ENCODE data around the gene INO80E.
"Not testable (repeated sequence)": the region's sequence is repeated elsewhere in the genome, so short reads cannot be mapped to it uniquely, and the experiment has no call there.

Gene INO80E

GRCh38 chr16:29995911-29996765 lies at the start of gene INO80E:
TSS of gene INO80E (plus strand) at chr16:29996241. CDS start at chr16:29996311, 70 bp downstream.
- Histone ChIP-seq H3K27ac (peak within 1 kb of the TSS; percentile 93 to 95), H3K4me3 (peak within 1 kb of the TSS; percentile 96)
- TF ChIP-seq CTCF (IDR thresholded peaks at IDR 0.05): no peak
- DNase-seq (ENCODE audit: low spot score): peak; percentile 98

- H3K27ac ChIP-seq: no peak overlapping the region
- DNase-seq (ENCODE audit: low spot score): no peak
- no peak overlapping the region for H3K4me3 ChIP-seq
- no peak for TF ChIP-seq CTCF (IDR thresholded peaks at IDR 0.05)
These were observed 48.1 kb upstream of the INO80E start for GRCh38 chr16:29947897-29948296.

GRCh38 chr16:29950806-29951461 lies 45.1 kb upstream of the INO80E start:
- Histone ChIP-seq H3K4me3 (no peak overlapping the region), H3K27ac (no peak overlapping the region)
- no peak for DNase-seq (ENCODE audit: low spot score)
- TF ChIP-seq CTCF (IDR thresholded peaks at IDR 0.05): no peak

- TF ChIP-seq CTCF (IDR thresholded peaks at IDR 0.05): no peak
- DNase-seq (ENCODE audit: low spot score): no peak
- H3K27ac ChIP-seq: no peak overlapping the region
- H3K4me3 ChIP-seq: no peak overlapping the region
These were observed 44.2 kb upstream of the INO80E start for GRCh38 chr16:29951625-29952365.

GRCh38 chr16:29958756-29959155 lies 37.3 kb upstream of the INO80E start:
- H3K27ac ChIP-seq: no peak overlapping the region
- H3K4me3 ChIP-seq: no peak overlapping the region
- no peak for TF ChIP-seq CTCF (IDR thresholded peaks at IDR 0.05)
- DNase-seq (ENCODE audit: low spot score): no peak

GRCh38 chr16:29959293-29959692 lies 36.7 kb upstream of the INO80E start:
- TF ChIP-seq CTCF (IDR thresholded peaks at IDR 0.05): no peak
- no peak for DNase-seq (ENCODE audit: low spot score)
- Histone ChIP-seq H3K27ac (no peak overlapping the region), H3K4me3 (no peak overlapping the region)

- not testable (repeated sequence) for H3K4me3 ChIP-seq; DNase-seq (ENCODE audit: low spot score); H3K27ac ChIP-seq
These were observed 36.2 kb upstream of the INO80E start for GRCh38 chr16:29959821-29960220.
